ENCODE data around the gene KAT8. TPM values are rescaled to one million over a fixed set of nuclear protein-coding genes. Genes with fewer than 3 reads are reported as not detected.

Gene KAT8
- total and polyA plus RNA-seq, 2 of the 13 experiments (the other 11 are each of a cell fraction or from before 2014, with no cell fraction given) = 79.0 to 84.2 TPM

GRCh38 chr16:31142109-31143010 is 24.9 kb downstream of the KAT8 start (continued):
- TF ChIP-seq ZNF280D (CRISPR knock-in tag; IDR thresholded peaks at IDR 0.05) = peak; percentile 84; the same call in 1 of the 2 replicates
- 0 out of 2 replicates have a peak, but pooled peaks have one; percentile 28 for TF ChIP-seq KLF6 (CRISPR knock-in tag; IDR thresholded peaks at IDR 0.05)
- TF ChIP-seq ZNF766 (CRISPR knock-in tag; IDR thresholded peaks at IDR 0.05; ENCODE audit: borderline replicate concordance) = no peak
- TF ChIP-seq ZNF225 (CRISPR knock-in tag; IDR thresholded peaks at IDR 0.05) = no peak
- peak; percentile 32; the same call in 1 of the 2 replicates for TF ChIP-seq SIN3B (IDR thresholded peaks at IDR 0.05; ENCODE audit: low read length)
- TF ChIP-seq NAIF1 (CRISPR knock-in tag; IDR thresholded peaks at IDR 0.05; ENCODE audit: borderline replicate concordance) = no peak
- no peak for TF ChIP-seq JUN (CRISPR knock-in tag; IDR thresholded peaks at IDR 0.05)
- TF ChIP-seq, protein P1, sequence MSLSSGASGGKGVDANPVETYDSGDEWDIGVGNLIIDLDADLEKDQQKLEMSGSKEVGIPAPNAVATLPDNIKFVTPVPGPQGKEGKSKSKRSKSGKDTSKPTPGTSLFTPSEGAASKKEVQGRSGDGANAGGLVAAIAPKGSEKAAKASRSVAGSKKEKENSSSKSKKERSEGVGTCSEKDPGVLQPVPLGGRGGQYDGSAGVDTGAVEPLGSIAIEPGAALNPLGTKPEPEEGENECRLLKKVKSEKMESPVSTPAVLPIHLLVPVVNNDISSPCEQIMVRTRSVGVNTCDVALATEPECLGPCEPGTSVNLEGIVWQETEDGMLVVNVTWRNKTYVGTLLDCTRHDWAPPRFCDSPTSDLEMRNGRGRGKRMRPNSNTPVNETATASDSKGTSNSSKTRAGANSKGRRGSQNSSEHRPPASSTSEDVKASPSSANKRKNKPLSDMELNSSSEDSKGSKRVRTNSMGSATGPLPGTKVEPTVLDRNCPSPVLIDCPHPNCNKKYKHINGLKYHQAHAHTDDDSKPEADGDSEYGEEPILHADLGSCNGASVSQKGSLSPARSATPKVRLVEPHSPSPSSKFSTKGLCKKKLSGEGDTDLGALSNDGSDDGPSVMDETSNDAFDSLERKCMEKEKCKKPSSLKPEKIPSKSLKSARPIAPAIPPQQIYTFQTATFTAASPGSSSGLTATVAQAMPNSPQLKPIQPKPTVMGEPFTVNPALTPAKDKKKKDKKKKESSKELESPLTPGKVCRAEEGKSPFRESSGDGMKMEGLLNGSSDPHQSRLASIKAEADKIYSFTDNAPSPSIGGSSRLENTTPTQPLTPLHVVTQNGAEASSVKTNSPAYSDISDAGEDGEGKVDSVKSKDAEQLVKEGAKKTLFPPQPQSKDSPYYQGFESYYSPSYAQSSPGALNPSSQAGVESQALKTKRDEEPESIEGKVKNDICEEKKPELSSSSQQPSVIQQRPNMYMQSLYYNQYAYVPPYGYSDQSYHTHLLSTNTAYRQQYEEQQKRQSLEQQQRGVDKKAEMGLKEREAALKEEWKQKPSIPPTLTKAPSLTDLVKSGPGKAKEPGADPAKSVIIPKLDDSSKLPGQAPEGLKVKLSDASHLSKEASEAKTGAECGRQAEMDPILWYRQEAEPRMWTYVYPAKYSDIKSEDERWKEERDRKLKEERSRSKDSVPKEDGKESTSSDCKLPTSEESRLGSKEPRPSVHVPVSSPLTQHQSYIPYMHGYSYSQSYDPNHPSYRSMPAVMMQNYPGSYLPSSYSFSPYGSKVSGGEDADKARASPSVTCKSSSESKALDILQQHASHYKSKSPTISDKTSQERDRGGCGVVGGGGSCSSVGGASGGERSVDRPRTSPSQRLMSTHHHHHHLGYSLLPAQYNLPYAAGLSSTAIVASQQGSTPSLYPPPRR (CRISPR knock-in tag; IDR thresholded peaks at IDR 0.05; ENCODE audit: borderline replicate concordance) = peak; percentile 61; the same call in 1 of the 2 replicates
- no peak for TF ChIP-seq ZNF598 (CRISPR knock-in tag; IDR thresholded peaks at IDR 0.05; ENCODE audit: borderline replicate concordance)
- no peak for TF ChIP-seq MAFF (IDR thresholded peaks at IDR 0.05; ENCODE audit: low read depth, low read length)
- peak; percentile 89 for TF ChIP-seq PHF5A (CRISPR knock-in tag; IDR thresholded peaks at IDR 0.05; ENCODE audit: low read depth, unreplicated experiment)
- no peak for TF ChIP-seq MEIS1 (CRISPR knock-in tag; IDR thresholded peaks at IDR 0.05; ENCODE audit: borderline replicate concordance)
- peak; percentile 98 for TF ChIP-seq ZSCAN31 (CRISPR knock-in tag; IDR thresholded peaks at IDR 0.05; ENCODE audit: low read depth)
- TF ChIP-seq, protein P2, sequence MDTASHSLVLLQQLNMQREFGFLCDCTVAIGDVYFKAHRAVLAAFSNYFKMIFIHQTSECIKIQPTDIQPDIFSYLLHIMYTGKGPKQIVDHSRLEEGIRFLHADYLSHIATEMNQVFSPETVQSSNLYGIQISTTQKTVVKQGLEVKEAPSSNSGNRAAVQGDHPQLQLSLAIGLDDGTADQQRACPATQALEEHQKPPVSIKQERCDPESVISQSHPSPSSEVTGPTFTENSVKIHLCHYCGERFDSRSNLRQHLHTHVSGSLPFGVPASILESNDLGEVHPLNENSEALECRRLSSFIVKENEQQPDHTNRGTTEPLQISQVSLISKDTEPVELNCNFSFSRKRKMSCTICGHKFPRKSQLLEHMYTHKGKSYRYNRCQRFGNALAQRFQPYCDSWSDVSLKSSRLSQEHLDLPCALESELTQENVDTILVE (CRISPR knock-in tag; IDR thresholded peaks at IDR 0.05) = peak; percentile 45; the same call in 1 of the 2 replicates
- TF ChIP-seq ZNF614 (CRISPR knock-in tag; IDR thresholded peaks at IDR 0.05; ENCODE audit: borderline replicate concordance) = peak; percentile 71; the same call in 1 of the 2 replicates
- no peak for TF ChIP-seq NR2F1 (CRISPR knock-in tag; IDR thresholded peaks at IDR 0.05)
- TF ChIP-seq ZNF816 (CRISPR knock-in tag; IDR thresholded peaks at IDR 0.05; ENCODE audit: borderline replicate concordance) = no peak
- TF ChIP-seq POLR2G (IDR thresholded peaks at IDR 0.05; ENCODE audit: low read depth, low read length) = peak; percentile 74; the same call in 1 of the 2 replicates
- 0 out of 2 replicates have a peak, but pooled peaks have one; percentile 33 for TF ChIP-seq MTA1 (CRISPR knock-in tag; IDR thresholded peaks at IDR 0.05; ENCODE audit: borderline replicate concordance)
- no peak for TF ChIP-seq MBD4 (IDR thresholded peaks at IDR 0.05; ENCODE audit: borderline replicate concordance, low read length)

Data from HepG2 (cell line).